Esophagus muscularis mucosa (tissue), 4 donors: Measurements from ENCODE around the gene ADAT1.
A peak's percentile ranks its signal among the peaks of the same experiment; 100 is the strongest.

Experiments used
- CTCF ChIP-seq, 3 experiments: fragments of 200-600 bp in 2 of 3; fragments of 450-650 bp in 1 of 3; sonication (generic) in 2 of 3; IDR thresholded peaks; one replicate each; pipeline ENCODE4 v1.5.1; 2017 to 2019; ENCODE audit warnings: antibody characterized with exemption in 3 of 3, mild to moderate bottlenecking in 2 of 3, moderate library complexity in 1 of 3
- EP300 ChIP-seq: sonication (generic); formaldehyde crosslinking; IDR thresholded peaks from one replicate; pipeline ENCODE4 v1.6.1; 2017; ENCODE audit warnings: antibody characterized with exemption
- POLR2A ChIP-seq: fragments of 450-650 bp; IDR thresholded peaks from one replicate; pipeline ENCODE4 v1.6.1; 2017; ENCODE audit warnings: antibody characterized with exemption, moderate library complexity, mild to moderate bottlenecking, low read depth
- POLR2AphosphoS5 ChIP-seq, 2 donors: sonication (generic); formaldehyde crosslinking; IDR thresholded peaks; one replicate each; pipeline ENCODE4 v1.6.1; 2017; ENCODE audit warnings: antibody characterized with exemption in 2 of 2

DNA sequence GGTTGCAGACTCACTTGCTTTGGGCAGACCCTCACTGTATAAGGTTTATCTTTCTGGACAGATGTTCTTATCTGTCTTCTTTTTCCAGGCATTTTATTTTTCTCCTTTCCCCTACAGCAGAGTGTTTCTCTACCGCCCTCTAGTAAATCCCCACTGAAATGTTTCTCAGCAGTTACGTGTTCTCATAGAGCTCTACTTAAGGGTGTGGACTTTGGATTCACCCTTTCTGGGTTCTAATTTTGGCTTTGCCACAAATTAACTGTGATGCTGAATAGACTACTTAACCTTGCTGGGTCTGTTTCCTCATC lies 2.0 kb downstream of the ADAT1 start:
- TF ChIP-seq POLR2AphosphoS5 (IDR thresholded peaks at IDR 0.05): no peak
- TF ChIP-seq POLR2A: no peak
- peak in 2 of 3 experiments; percentile 7 to 9 for TF ChIP-seq CTCF (IDR thresholded peaks at IDR 0.05)
- TF ChIP-seq EP300: no peak
